Right forelimb (tissue), 1 donor: Measurements from ENCODE around the gene KCND3.
"Not testable (repeated sequence)": the region's sequence is repeated elsewhere in the genome, so short reads cannot be mapped to it uniquely, and the experiment has no call there.

ENCODE experiments used
- DNase-seq: peaks from one replicate; pipeline ENCODE4 v3.0.0-alpha.2; 2018

KCND3 gene

GRCh38 chr1:111762332-111762731 lies 227.1 kb downstream of the KCND3 start:
- no peak for DNase-seq

- no peak for DNase-seq
Measured at GRCh38 chr1:111761717-111762116, 227.8 kb downstream of the KCND3 start.

- no peak for DNase-seq
Measured at GRCh38 chr1:111758373-111758772, 231.1 kb downstream of the KCND3 start.

- no peak for DNase-seq
Measured at GRCh38 chr1:111756124-111756513, 233.3 kb downstream of the KCND3 start.

- peak; percentile 94 for DNase-seq
Measured at GRCh38 chr1:111755331-111756123, 233.9 kb downstream of the KCND3 start, which contains the start of gene DDX20. DDX20 (plus strand) TSS chr1:111755901; CDS start chr1:111755925, 24 bp downstream.

- no peak for DNase-seq
Measured at GRCh38 chr1:111754984-111755330, 234.5 kb downstream of the KCND3 start.

- DNase-seq, result no peak
Measured at GRCh38 chr1:111751906-111752575, 237.4 kb downstream of the KCND3 start.

GRCh38 chr1:111750856-111751255 lies 238.6 kb downstream of the KCND3 start:
- DNase-seq, result no peak

GRCh38 chr1:111749628-111750027 lies 239.8 kb downstream of the KCND3 start:
- no peak for DNase-seq

- DNase-seq, result no peak
Measured at GRCh38 chr1:111747947-111748346, 241.5 kb downstream of the KCND3 start.

GRCh38 chr1:111747282-111747734 lies 242.2 kb downstream of the KCND3 start:
- DNase-seq, result no peak

GRCh38 chr1:111746614-111746999 lies 242.9 kb downstream of the KCND3 start:
- DNase-seq, result no peak

GRCh38 chr1:111745675-111746613 lies 243.5 kb downstream of the KCND3 start:
- no peak for DNase-seq

- DNase-seq, result no peak
Measured at GRCh38 chr1:111743679-111744101, 245.8 kb downstream of the KCND3 start.

- no peak for DNase-seq
Measured at GRCh38 chr1:111742938-111743549, 246.4 kb downstream of the KCND3 start.

GRCh38 chr1:111742292-111742691 lies 247.2 kb downstream of the KCND3 start:
- not testable (repeated sequence) for DNase-seq

- DNase-seq, result peak; percentile 74
Measured at GRCh38 chr1:111739925-111740765, 249.3 kb downstream of the KCND3 start.

- peak; percentile 90 for DNase-seq
Measured at GRCh38 chr1:111739194-111739924, 250.1 kb downstream of the KCND3 start, which contains the start of gene INKA2. INKA2 (minus strand) TSS chr1:111739395; CDS start chr1:111739242, 153 bp downstream.

- DNase-seq, result peak; percentile 86
Measured at GRCh38 chr1:111738436-111739193, 250.9 kb downstream of the KCND3 start.

GRCh38 chr1:111738133-111738435 lies 251.4 kb downstream of the KCND3 start:
- no peak for DNase-seq
